ENCODE measurements around the gene EIF2B2. TPM values are rescaled to one million over a fixed set of nuclear protein-coding genes. Genes with fewer than 3 reads are reported as not detected.
A peak's percentile ranks its signal among the peaks of the same experiment; 100 is the strongest.

The EIF2B2 gene
- total RNA-seq, 1 experiment from 2014 or later = 50.5 TPM

- TF ChIP-seq ZSCAN18 (CRISPR knock-in tag; IDR thresholded peaks at IDR 0.05) (no peak), ZNF138 (CRISPR knock-in tag; conservative IDR thresholded peaks at IDR 0.05) (no peak), NFATC4 (CRISPR knock-in tag; IDR thresholded peaks at IDR 0.05) (no peak), ZNF219 (CRISPR knock-in tag; IDR thresholded peaks at IDR 0.05; ENCODE audit: borderline replicate concordance) (no peak), ZNF416 (CRISPR knock-in tag; IDR thresholded peaks at IDR 0.05) (no peak), JAZF1 (CRISPR knock-in tag; IDR thresholded peaks at IDR 0.05) (no peak), CDX4 (CRISPR knock-in tag; IDR thresholded peaks at IDR 0.05; ENCODE audit: borderline replicate concordance) (no peak), NFYB (CRISPR knock-in tag; conservative IDR thresholded peaks at IDR 0.05; ENCODE audit: low read depth) (no peak), SP1 (CRISPR knock-in tag; conservative IDR thresholded peaks at IDR 0.05) (no peak; the same call in 1 of the 2 replicates), PRRX2 (CRISPR knock-in tag; IDR thresholded peaks at IDR 0.05) (no peak), CREB1 (CRISPR knock-in tag; IDR thresholded peaks at IDR 0.05) (no peak), ZNF512 (CRISPR knock-in tag; IDR thresholded peaks at IDR 0.05; ENCODE audit: borderline replicate concordance) (no peak), ZNF263 (CRISPR knock-in tag; IDR thresholded peaks at IDR 0.05; ENCODE audit: low read depth) (no peak), NR2C2 (CRISPR knock-in tag; IDR thresholded peaks at IDR 0.05) (no peak), STAT6 (CRISPR knock-in tag; conservative IDR thresholded peaks at IDR 0.05; ENCODE audit: low read depth) (no peak), FOXK1 (CRISPR knock-in tag; IDR thresholded peaks at IDR 0.05) (no peak), PRDM15 (CRISPR knock-in tag; IDR thresholded peaks at IDR 0.05) (no peak), ZMAT4 (CRISPR knock-in tag; IDR thresholded peaks at IDR 0.05) (no peak), ZNF232 (CRISPR knock-in tag; IDR thresholded peaks at IDR 0.05) (no peak), GTF2I (CRISPR knock-in tag; conservative IDR thresholded peaks at IDR 0.05) (no peak), IRF1 (CRISPR knock-in tag; IDR thresholded peaks at IDR 0.05) (no peak), SOX15 (CRISPR knock-in tag; IDR thresholded peaks at IDR 0.05) (no peak), RORB (CRISPR knock-in tag; IDR thresholded peaks at IDR 0.05) (no peak), SMAD4 (CRISPR knock-in tag; IDR thresholded peaks at IDR 0.05) (no peak), ZNF317 (CRISPR knock-in tag; IDR thresholded peaks at IDR 0.05; ENCODE audit: borderline replicate concordance, low read depth) (peak; percentile 57; the same call in 1 of the 2 replicates), ZNF425 (CRISPR knock-in tag; conservative IDR thresholded peaks at IDR 0.05) (no peak), ZNF423 (CRISPR knock-in tag; IDR thresholded peaks at IDR 0.05) (no peak)
Measured at GRCh38 chr14:75050852-75051555, 48.3 kb downstream of the EIF2B2 start, which contains the start of gene MLH3 (continued).

Data from WTC11 (cell line).